Central memory CD4-positive, alpha-beta T cell (primary cell): Measurements from ENCODE around the gene AXIN2.

ENCODE experiments used
- DNase-seq: peaks from one replicate; pipeline ENCODE4 v3.0.0; 2022

AXIN2 gene

DNA sequence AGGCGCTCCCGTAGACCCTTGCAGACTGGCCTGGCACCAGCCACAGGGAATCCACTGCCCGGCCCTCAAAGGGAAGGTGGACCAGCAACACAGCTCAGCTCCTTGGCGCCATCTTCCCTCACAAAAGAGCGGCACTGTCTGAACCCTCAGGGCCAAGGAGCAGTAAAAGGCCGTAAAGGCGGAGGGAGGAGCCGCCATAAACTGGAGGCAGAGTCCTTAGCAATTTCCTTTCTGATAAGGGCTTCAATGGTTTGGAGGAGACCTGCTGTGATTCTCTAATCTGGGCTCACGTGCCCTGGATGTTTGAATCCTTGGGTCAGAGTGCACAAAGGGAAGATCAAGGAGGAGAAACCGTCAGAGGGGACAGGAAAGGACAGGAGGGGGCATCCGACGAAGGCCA is 15.5 kb upstream of the AXIN2 start:
- DNase-seq, result no peak

GRCh38 chr17:65573282-65573602 is 11.8 kb upstream of the AXIN2 start:
- DNase-seq, result no peak

GRCh38 chr17:65572581-65573281 is 11.3 kb upstream of the AXIN2 start:
- no peak for DNase-seq

DNA sequence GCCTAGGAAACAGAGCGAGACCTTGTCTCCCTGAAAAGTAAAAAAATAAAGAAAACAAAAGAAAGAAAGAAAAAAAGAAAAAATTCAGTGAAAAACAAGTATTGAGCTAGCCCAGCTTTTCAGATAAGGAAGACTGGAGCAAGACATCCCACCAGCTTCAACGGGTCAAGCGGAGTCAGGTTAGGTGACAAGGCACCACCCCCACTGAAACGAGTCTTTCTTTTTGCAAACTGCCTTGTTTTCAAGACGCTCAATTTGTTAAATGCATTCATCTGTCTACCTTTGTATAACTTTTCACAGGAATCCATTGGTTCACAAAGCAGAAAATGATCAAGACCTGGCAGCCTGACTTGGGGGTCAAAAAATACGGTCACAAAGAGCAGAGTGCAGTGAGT is 10.7 kb upstream of the AXIN2 start:
- no peak for DNase-seq

DNA sequence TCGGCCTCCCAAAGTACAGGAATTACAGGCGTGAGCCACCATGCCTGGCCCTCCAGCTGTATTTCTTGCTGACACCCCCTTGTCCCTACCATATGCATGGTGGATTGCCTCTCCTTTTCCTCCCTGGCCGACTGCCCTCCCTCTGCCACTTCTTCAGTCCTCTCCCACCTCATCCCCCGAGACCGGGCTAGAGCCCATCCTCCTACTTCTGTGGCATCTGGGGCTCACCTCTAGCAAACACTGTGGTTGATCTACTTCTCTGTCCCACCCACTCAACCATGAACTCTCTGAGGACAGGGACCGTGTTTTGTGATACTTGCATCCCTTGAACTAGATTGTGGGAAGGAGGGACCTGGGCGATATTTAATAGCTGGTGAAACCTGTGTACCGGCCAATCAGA is 7.5 kb upstream of the AXIN2 start:
- no peak for DNase-seq

- DNase-seq, result no peak
These were observed 6.1 kb upstream of the AXIN2 start for GRCh38 chr17:65567566-65567965.

DNA sequence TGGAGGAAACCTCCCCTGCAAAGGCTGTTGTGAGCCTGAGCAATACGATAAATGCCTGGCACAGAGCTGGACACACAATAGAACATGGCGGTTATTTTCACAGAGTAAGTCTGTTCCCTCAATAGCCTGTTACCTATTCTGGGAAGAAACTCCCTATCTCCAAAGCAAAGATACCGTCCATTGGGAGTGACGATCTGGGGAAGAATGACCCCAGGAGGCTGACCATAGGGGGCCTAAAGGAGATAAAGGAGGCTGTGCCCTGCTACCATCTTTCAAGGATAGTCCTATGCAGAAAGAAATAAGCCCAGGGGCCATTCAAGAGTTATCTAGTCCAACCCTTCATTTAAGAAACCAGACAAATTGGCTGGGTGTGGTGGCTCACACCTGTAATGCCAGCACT is 4.1 kb upstream of the AXIN2 start:
- no peak for DNase-seq

DNA sequence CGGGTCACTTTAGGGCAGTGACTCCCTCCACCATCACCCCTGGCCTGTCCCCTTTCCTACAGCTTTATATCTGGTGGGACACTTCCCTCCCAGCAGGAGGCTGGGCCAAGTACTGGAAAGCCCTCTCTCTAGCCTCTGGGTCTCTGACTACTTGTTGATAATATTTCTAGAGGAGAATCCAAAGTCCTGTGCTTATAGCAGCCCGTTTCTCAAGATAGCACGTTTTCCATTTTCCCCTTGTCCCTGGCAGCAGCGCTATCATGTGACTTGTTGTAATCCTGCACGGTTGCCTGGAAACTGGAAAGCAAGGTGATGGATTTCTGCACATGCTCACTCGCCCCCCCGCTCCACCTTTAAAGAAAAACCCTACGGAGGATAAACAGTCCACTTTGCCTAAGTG is 3.3 kb upstream of the AXIN2 start:
- no peak for DNase-seq

DNA sequence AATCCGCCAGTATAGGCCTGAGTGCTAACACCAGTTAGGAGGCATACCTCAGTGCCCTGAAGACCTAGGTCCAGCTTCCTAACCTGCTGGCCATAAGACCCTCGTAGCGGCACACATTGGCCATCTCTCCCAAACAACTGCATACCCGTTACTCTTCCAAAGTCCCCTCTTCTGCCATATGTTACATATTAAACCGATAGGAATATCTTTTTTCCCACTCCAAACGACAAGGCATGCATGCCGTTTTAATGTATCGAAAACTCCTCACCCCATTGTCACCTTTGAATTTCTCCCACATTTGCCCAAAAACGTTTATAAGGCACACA is 721 bp upstream of the AXIN2 start:
- no peak for DNase-seq

GRCh38 chr17:65560628-65561451 is 608 bp downstream of the AXIN2 start:
- peak; percentile 80 for DNase-seq

DNA sequence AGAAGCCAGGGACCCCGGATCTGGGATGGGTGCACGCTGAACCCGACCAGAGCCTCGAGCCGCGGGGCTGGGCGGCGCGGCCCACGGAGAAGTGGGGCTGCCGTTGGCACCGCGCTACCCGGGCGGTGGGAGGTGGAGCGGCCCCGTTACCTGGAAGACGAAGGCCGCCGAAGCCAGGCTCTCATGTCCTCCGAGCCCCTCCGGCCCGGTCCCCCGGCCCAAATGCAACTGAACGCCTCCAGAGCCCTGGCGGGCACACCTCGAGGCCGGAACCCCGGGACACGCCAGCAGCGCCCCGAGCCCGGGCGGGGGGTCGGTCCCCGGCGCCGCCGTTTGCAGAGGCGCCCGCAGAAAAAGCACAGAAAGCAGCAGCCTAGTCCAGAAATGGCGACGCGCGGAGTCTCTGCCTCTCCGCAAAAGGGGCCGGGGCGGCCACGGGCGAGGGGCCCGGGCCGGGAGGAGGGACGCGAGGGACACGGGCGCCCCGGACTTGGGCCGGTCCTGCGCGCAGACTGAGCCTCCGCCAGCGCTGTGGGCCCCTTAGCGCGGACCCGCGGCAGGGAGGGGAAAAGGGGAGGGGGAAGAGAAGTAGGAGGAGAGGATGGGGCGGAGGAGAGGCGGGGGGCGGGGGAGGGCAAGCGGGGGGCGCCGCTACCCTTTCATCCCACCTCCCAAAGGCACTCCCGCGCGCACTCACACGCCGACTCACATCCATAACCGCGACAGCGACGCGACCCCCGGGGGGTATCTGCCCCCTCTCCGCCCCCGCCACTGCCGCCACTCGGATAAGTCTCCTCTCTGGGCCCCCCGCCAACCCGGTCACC is 1.4 kb downstream of the AXIN2 start:
- DNase-seq, result peak; percentile 31

DNA sequence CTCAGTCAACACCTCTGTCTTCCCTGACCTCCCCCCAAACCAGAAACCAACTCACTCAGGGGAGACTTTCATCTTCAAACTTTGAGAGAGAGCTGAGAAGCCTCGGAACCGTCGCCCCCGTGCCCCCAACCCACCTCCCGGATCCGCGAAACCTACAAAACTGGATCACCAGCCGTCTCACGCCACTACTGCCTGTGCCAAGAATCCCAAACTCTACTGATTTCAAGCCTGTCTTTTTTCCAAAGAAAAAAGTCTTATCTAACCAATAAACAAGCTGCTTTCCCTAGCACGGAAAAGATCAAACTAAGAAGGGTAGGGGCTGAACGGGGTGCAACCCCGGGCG is 2.0 kb downstream of the AXIN2 start:
- DNase-seq, result no peak

DNA sequence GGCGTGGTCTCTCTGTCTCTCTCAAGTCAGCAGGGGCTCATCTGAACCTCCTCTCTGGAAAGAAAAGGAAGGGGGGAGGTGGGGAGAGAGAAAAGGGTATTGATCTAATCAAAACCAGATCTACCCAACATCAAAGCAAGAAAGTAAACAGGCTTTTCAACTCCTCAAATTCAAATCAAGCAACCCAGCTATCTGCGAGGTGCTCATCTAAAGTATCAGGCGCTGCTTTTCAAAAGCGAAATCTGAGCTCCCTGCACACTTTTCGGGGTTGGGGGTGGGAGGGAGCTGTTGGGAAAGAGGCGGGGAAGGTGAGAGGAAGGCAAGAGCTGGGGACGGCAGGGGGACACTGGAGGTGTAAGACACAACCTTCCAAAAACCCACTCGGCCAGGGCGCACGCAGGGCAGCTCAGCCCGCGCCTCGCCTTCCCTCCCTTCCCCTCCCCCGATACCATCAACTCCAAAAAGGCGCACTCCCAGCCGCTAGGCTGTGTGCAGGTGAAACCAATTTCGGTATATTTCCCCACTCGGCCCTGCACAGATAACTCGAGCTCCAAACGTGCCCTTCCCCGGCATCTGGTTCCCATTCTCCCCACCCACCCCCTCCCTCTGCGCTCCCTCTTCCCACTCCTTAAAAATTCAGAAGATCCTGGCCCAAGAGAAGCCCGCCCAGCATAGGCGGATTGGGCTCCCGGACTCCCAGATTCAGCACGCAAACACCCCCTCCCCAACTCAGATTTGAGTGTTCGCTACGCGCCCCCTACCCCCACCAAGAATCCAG is 2.6 kb downstream of the AXIN2 start:
- DNase-seq, result no peak

GRCh38 chr17:65558311-65558682 is 3.2 kb downstream of the AXIN2 start:
- no peak for DNase-seq

- peak; percentile 57 for DNase-seq
These were observed 3.8 kb downstream of the AXIN2 start for GRCh38 chr17:65557349-65558310.

GRCh38 chr17:65556910-65557348 is 4.5 kb downstream of the AXIN2 start:
- no peak for DNase-seq

DNA sequence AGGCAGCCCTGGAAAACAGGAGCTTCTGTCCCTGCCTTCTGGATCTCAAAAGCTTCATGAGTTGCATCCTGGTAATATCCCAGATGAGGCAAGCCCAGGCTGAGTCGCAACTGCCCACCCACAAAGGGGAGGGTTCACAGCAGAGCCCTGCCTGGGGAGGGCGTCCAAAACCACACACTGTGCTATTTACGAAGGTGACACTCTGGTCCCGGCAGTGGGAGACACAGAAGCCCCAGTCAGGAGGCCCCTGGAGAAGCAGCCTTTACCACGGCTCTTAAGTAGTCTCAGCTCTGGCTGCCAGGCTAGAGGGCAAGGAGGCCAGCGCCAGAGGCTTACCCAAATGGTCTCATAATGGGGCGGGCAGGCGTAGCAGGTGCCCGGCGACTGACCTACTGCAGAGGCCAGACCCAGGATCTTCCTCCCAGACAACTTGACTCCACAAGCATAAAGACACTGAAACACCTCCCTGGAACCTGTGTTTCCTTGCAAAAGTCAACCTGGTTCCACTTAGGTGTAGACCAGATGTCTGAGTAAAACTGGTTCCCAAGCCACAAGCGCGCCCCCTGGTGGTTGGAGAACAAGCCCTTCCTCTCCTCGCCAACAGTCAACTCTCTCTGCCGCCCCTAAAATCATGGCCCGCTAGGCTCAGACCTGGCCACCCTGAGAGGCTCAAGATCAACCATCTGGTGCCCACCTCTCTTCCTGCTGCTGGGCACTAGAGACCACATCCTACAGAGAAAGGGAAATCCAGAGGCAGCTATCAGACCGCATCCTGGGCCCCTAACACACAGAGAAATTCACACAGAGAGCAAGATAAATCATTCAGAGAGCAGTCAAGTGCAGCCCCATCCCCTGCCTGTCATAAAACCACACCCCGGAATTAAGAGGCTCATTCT is 5.2 kb downstream of the AXIN2 start:
- peak; percentile 82 for DNase-seq

DNA sequence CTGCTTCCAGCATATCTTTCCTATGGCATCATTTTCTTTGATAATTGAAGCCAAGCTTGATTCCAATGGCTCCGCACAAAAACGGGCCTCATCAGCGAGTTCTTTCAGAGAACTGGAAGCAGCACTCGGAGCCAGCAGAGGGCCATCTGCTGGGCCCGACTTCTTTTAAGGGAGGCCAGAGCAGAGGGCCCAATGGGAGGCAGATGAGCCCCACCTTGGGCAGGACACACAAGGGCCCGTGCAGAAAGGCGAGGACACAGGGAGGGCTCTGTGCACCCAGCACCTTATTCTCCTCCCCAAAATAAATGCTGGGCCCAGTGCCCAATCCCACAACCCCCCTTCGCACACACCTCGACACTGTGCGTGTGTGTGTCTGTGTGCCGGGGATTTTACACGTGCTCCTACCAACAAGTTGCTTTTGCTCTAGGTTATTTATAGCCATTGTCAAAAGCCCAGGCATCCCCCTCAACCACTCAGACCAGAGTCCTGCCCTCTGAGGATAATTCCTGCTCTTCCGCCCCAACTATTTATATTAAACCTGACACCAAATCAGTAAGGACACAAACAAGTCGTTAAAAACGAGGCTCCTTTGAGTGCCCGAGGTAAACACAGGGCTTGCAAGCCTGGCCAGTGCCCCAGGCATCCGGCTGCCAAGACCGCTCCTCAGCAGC is 6.8 kb downstream of the AXIN2 start:
- no peak for DNase-seq

DNA sequence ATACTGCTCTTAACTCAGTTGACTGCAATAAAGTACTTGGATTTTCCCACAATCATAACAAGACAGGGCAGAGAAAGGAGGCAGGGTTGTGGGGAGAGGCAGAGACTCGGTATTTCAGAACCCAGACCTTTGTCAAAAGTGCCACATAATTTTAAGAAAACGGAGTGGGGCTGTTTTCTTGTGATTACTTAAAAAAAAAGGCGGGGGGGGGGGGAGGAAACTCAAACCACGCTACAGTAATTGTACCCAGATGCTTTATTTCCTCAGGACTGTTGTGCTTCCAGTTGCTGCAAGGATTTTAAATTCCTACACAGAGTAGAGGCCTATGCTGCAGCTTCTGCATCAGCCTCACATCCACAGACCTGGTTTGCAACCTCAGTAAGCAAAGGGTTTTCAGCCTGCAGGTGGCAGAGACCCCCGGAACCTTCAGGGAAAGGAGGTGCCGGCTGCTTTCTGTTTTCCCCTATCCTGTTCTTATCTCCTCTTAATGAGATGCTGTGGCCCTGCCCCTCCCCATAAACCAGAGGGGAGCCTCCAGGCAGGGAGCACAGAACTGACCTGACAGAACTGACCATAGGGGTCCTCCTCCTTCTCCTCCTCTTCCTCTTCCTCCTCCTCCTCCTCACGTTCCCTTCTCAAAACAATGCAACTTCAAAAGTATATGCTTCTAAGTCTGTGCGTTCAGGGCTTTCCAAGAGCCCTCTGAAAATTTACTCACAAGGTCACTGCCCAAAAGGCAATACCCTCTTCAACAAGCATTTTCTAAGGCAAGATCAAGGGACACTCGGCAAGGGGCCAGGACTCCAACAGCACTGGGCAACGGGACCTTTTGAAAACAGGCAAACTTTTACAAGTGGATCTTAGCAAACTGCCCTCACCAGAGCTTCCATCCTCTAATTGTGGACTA is 7.5 kb downstream of the AXIN2 start:
- DNase-seq, result no peak
